Stimulated activated naive CD4-positive, alpha-beta T cell (primary cell): Measurements from ENCODE around the gene PRPSAP1.
"Not testable (repeated sequence)": the region's sequence is repeated elsewhere in the genome, so short reads cannot be mapped to it uniquely, and the experiment has no call there.

Experiments
- DNase-seq, 6 experiments: peaks; one replicate each; lab custom pipeline; 2025; lab: John Stamatoyannopoulos, UW

PRPSAP1 gene

GRCh38 chr17:76318586-76318985 lies 35.1 kb downstream of the PRPSAP1 start:
- DNase-seq, result no peak

GRCh38 chr17:76317535-76317934 lies 36.2 kb downstream of the PRPSAP1 start:
- DNase-seq, result no peak

DNA sequence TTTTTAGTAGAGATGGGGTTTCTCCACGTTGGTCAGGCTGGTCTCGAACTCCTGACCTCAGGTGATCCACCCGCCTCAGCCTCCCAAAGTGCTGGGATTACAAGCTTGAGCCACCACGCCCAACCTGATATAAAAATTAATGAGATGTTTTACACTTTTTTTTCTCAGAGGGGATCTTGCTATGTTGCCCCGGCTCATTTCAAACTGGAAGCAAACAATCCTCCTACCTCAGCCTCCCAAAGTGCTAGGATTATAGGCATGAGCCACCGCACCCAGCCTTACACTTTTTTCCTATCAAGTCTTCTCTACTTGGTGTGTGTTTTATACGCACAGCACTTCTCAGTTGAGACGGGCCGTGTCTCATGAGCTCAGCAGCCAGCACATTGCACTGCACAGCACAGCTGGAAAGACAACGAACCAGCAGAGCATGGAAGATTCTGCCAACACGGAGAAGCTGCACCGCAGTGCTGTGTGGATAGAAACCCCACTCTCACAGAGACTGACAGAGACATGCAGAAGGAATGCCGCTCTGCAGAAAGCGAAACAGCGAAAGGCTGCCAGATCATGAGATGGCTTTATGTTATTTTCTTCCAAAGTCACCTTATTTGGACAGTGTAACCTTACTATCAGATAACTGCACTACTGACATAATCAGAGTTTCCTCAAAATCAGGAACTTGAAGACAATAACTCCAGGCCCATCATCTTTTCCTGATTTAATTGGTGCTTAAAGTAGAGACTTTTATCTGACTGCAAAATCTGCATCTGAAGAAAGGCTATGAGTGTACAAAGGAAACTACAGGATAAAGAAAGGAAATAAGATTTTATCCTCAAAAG lies 39.1 kb downstream of the PRPSAP1 start:
- no peak for DNase-seq

- no peak for DNase-seq
Measured at GRCh38 chr17:76312735-76313134, 41.0 kb downstream of the PRPSAP1 start.

- DNase-seq, result no peak
Measured at GRCh38 chr17:76309461-76309860, 44.3 kb downstream of the PRPSAP1 start.

- DNase-seq, result no peak
Measured at GRCh38 chr17:76307966-76308338, 45.8 kb downstream of the PRPSAP1 start, which contains the start of gene QRICH2. QRICH2 (minus strand) TSS chr17:76308276; CDS start chr17:76307998, 278 bp downstream.

DNA sequence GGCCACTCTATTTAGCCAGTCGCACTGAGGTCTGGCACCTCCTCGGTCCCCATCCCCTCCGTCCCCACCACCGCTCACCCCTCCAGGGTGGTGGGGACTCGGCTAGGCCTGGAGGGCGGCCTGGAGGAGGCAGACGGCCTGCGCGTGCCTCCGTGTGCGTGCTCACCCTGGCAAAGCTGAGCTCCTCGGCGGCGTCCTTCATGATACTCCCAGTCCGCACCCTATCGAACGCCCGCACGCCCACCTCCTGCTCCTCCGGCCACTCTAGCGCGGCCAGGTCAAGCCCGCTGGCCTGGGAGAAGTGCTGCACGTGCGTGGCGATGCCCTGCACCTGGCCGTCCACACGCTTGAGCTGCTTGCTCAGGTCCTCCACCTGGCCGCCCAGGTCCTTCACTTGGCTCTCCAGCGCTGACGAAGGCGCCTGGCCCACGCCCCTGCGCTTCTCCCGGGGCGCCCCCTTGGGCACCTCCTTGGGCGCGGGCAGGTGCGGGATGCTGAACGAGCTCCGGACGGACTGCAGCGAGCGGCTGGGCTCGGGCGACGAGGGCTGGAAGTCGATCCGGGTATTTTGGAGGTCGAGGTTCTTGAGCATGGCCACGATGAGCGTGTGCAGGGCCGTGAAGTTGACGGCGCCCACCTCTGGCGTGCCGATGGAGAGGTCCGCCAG lies 46.3 kb downstream of the PRPSAP1 start:
- DNase-seq, result no peak

DNA sequence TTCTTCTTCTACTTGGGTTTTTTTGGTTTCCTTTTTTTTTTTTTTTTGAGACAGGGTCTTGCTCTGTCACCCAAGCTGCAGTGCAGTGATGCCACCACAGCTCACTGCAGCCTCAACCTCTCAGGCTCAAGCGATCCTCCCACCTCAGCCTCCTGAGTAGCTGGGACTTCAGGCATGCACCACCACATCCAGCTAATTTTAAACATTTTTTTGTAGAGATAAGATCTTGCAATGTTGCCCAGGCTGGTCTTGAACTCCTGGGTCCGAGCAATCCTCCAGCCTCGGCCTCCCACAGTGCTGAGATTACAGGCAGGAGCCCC lies 48.6 kb downstream of the PRPSAP1 start:
- DNase-seq, result not testable (repeated sequence)

DNA sequence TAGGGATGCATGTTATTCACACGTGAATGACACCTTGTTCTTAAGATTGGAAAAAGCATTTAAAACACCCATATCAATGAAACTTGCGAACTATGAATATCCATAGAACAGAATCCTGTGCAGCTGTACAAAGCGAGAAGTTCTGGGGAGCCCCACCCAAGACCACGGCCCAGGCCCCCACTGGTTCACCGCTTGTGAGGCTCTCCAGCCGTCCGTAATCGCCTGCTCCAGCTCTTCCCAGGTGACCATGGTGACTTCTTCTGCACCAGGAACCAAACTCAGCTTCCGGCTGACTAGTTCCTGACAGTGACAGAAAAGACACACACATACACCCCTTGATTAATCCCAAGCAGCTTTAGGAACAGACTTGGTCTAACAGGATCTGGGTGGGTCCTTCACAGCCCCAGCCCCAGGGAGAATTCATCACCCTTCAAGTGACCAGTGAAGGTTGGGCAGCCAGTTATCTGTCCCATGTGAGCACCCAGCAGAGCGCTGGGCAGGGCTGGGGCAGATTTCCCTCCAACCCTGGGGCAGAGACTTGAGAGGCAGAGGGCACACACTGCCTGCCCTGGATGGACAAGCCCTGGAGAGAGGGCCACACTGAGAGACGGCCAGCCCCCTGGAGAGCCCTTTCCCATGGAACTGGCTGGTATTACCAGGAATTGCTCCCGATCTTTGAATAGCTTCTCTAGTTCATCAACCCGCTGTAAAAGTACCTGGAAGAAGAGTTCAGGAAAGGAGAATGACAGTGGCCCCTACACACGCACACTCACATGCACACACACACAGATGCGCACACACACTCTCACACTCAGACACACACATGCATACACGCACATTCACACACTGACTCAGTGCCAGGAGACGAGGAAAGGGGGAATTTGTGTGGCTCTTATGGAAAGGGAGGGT lies 49.2 kb downstream of the PRPSAP1 start:
- DNase-seq, result no peak

GRCh38 chr17:76297436-76297835 lies 56.3 kb downstream of the PRPSAP1 start:
- no peak for DNase-seq

GRCh38 chr17:76296889-76297288 lies 56.8 kb downstream of the PRPSAP1 start:
- no peak for DNase-seq

DNA sequence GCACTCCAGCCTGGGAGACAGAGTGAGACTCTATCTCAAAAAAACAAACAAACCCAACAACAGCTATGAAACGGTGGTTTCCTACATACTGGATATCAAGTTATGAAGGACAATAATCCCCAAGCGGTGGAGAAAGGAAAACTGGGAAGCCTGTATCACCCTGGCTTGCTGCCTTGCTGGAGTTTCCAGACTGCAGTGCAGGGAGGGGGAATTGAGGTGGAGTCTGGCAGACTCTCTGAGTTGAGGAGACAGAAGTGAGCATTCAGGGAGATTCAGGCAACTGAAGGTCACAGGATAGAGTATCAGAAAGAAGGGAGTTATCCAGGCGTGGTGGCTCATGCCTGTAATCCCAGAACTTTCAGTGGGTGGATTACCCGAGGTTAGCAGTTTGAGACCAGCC lies 57.5 kb downstream of the PRPSAP1 start:
- no peak for DNase-seq

DNA sequence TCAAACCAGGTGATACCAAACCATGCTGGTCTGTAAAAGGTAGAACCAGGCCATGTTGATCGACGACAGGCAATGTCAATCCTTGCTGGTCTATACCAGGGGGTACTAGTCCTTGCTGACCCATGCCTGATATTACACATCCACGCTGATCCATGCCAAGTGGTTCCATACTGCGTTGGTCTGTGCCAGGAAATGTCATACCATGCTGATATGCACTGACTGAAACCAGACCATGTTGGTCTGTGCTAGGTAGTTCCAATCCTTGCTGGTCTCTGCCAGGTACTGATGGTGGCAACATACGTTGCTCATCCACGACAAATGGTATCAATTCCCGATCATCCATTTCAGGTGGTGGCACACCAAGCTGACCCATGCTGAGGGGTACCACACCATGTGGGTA lies 60.6 kb downstream of the PRPSAP1 start:
- no peak for DNase-seq

- no peak for DNase-seq
Measured at GRCh38 chr17:76292567-76292966, 61.1 kb downstream of the PRPSAP1 start.

DNA sequence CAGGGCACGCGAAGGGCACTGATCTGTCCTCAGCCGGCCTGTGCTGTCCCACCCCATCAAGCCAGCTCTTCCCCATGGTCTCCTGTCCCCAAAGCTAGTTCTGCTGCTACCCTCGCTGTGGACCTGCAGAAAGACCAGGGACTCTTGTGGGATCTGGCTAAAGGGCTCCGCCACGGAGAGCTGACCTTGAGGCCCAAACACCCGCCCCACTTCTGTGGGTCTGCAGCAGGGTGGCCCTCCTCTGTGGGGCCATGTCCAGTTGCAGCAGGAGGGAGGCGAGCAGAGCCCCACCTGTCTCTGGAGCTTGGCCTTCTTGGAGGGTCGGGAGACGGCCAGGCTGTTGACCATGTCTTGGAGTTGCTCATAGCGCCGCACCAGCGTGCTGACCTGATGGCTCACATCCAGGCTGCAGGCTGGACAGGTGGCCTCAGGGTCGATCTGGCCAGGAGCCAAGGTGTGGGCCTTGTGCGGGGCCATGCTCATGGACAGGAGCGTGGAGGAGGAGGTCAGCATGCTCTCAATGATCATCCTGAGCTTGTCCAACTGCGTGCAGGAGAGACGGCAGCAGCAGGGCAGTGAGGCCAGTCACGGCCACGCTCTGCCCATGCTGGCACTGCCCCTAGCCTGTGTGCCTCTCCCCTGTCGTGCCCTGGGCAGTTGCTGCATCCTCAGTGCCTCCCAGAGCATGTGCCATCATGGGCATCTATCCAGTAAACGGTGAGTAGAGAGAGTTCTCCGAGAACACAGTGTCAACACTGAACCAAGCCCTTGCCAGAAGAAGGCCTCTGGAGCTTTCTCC lies 71.9 kb downstream of the PRPSAP1 start:
- DNase-seq, result no peak

- no peak for DNase-seq
Measured at GRCh38 chr17:76280650-76281049, 73.1 kb downstream of the PRPSAP1 start.

DNA sequence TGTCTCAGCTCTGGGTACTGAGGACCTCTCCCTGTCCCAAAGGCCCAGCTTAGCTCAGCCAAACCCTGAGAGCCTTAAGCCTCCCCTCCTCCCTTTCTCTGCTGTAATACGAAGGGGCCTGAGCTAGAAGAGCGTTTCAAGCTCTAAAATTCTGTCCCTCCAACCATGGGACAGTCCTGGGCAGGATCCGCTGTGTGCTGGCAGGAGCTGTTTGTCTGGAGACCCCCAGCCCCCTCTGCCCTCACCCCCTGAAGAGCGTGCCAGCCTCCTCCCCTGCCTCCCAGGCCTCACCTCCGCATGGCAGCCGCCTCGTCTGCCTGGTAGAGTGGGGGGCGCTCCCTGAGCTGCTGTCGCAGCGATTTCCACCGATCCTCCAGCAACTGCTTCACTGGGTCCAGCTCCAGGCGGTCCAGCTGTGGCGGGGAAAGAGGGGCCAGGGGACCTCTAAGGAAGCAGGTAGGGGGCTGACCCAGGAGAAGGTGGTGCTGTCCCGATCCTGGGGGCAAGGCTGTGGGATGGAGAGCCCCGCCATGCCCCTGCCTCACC lies 73.9 kb downstream of the PRPSAP1 start:
- DNase-seq, result no peak

- DNase-seq, result peak; percentile 50 to 88 (median 80)
Measured at GRCh38 chr17:76278952-76279741, 74.6 kb downstream of the PRPSAP1 start.

- DNase-seq, result no peak
Measured at GRCh38 chr17:76278268-76278908, 75.3 kb downstream of the PRPSAP1 start.
